GM18526 (cell line): ENCODE data around the gene ANK2.

Experiments used
- POLR2A ChIP-seq: IDR thresholded peaks from 3 replicates; pipeline ENCODE4 v1.6.1; 2011; ENCODE audit not compliant: insufficient read length; ENCODE audit errors: extremely low read depth

ANK2 gene

DNA sequence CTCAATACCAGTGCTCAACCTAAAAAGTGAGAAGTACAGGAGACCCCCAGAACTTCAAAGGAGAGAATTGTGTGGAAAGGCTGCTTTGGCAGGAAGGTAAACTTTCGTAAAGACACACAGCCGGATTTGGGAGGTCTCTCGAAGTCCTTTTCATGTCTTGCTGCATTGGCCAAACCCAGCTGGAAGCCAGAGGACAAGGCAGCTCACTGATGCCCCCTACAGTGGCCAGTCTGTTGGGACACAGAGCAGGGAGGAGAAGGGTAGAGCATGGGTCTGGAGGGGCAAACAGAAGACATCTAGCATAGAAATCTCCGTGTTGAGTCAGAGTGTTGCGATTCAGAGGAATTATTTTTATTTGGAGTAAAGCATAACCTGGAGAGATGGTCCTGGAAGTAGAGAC is 198.9 kb downstream of the ANK2 start:
- no peak for TF ChIP-seq POLR2A

DNA sequence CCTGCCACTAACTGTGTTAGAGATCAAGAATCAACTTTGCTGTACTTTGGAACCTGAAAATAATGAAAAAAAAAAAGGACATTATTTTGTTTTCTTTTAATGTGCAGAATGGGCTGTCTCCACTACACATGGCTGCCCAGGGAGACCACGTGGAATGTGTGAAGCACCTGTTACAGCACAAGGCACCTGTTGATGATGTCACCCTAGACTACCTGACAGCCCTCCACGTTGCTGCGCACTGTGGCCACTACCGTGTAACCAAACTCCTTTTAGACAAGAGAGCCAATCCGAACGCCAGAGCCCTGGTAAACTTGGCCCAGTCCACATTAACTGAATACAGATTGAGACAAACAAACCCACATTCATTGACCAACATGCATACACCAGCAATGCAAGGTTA is 206.2 kb downstream of the ANK2 start:
- no peak for TF ChIP-seq POLR2A

DNA sequence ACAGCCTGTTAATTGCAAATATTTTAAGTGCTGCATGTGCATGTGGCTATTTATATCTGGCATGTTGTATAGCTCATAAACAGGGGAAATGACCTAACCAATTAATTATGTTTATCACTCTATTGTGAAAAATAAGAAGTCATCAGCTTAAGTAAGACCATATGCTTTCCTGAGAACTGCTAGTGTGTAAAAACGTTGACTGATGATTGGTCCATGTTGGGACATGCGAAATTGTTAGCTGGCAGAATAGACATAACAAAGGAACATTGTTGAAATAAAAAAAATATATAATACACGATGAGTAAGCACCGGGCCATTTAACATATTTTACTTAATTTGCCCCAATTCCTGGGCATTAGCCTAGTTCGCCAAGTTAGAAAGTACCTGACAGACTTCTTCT is 207.5 kb downstream of the ANK2 start:
- TF ChIP-seq POLR2A = no peak

DNA sequence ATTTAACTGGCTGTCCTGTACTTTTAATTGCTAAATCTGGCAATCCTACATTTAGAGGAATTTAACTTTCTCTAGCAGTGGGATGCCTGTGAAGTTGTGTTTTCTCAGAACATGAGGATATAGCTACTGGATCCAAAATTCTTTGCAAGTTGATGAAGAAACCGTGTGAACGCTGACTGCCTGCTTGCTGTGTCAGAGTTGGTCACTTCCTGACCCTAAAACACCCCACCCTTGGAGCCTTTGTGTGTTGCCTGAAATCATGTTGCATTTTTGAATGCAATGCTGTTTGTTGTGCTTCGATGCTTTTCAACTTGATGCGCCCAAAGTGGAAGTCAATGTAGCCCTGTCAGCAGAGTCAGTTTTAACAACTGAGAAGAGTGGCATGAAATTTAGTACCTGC is 211.2 kb downstream of the ANK2 start:
- TF ChIP-seq POLR2A = no peak

DNA sequence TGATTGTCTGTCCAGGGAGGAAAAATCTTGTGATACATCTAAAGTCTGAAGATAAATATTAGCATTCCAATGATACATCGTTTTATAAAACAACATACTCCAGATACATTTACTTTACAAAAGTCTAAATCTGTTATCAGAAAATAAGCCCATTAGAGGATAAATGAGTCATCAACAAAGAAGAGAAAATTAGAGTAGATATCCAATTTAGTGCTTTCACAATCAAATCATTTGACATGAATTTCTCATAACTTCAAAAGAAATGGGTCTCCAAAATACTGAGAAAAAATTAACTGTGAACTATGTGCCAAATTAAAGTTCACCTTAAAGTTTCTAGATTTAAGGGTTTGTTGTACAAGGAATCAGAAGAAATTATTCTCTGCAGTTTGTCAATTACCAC is 213.8 kb downstream of the ANK2 start:
- TF ChIP-seq POLR2A = no peak

DNA sequence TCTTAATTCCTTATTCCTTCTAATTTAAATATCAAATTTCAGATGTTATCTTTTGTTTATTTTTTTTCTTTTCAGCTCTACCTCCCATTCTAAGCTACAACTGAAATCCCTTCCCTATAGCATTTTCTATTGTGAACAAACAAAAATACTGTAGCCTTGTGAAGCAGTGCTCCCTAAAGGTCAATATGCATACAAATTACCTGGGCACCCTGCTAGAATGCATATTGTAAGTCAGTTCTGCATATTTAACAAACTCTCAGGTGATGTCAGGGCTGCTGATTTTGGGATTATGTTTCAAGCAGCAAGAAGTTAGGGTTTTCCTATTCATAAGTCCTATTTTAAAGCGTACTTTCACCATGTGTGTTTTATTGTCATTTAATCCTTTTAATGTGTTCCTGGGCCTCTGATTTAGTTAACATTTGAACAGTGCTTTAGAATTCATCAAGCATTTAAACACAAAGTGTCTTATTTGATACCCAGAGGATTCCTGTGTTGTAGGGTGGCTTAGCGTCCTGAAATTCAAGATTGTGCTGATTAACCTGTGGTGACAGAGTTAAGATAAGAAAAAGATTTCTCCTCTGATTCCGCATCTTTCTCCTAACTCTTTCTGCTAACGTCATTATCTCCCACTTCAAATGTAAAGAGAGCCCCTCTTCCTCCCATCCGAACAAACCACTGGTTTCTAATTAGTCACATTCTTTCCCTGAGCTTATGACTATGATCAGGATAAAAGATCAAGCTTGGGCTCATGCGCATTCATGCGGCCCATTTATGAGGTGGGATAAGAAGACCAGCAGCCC is 221.3 kb downstream of the ANK2 start:
- TF ChIP-seq POLR2A = no peak

DNA sequence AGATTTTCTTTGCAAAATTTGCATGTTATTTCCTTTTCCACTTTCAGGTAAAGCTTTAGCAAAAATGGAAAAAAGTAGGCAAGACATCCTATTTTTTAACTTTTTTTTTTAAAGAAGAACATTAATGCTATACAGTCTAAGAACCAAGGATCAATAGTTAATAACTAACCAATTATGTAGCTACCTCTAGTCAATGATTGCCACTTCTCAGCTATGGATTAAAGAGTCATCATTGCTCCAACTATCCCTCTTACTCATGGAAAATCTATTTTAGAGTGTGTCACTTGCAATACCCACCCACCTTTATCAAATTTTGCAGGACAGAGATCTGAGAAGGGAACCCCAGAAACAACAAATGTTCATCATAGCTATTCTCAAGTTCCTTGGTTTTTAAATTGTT is 223.1 kb downstream of the ANK2 start:
- TF ChIP-seq POLR2A = no peak

DNA sequence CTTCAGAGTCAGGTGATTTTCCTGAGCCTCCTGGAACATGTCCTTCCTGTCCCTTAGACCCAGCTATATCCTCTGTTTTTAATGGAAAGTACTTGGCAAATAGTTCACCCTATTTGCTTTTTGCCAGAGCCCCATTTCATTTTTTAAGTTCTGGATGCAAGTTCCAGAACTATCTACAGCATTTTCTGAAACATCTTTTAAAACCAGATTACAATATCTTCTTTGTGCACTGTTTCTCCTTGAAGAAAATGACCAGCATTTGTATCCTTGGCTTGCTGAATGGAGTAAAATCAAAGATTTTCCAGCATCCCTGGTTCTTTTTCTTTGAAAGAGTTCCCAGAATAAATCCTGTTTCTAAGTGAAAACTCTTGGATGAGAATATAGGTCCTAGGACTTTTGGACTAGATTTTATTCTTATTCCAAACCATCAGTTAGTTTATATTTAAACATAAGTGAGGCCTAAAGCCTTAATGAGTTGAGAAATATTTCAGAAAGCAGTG is 224.3 kb downstream of the ANK2 start:
- no peak for TF ChIP-seq POLR2A

DNA sequence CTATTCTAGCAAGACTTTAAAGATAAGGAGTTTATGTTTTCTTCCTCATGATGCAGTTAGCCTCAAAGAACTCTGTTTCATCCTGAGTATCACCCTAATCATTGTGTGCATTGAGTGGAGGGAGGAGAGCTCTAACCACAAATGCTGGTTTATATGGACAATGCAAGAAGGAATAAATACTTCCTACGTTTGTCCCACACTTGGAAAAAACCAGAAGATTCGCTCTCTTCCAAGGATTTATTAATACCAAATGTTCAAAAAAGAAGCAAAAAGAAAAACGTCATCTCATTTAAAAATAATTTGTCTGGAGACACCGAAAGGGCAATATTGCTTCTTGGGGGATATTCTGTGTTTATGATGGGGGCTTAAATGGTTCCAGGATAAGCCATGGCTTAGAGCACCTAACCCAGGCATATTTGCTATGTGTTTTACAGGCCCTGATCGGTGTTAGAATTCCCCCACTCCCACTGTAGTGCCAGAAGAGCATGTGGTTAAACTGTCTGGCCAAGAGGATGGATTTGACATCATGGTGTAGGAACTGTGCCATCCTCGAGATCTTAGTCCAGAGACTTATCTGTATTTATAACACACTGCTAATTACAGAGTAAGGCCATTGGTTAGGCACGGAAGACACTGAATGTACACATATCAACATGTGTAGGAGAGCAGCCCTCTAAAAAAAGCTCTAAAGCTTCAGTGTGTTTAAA is 227.2 kb downstream of the ANK2 start:
- TF ChIP-seq POLR2A = no peak

DNA sequence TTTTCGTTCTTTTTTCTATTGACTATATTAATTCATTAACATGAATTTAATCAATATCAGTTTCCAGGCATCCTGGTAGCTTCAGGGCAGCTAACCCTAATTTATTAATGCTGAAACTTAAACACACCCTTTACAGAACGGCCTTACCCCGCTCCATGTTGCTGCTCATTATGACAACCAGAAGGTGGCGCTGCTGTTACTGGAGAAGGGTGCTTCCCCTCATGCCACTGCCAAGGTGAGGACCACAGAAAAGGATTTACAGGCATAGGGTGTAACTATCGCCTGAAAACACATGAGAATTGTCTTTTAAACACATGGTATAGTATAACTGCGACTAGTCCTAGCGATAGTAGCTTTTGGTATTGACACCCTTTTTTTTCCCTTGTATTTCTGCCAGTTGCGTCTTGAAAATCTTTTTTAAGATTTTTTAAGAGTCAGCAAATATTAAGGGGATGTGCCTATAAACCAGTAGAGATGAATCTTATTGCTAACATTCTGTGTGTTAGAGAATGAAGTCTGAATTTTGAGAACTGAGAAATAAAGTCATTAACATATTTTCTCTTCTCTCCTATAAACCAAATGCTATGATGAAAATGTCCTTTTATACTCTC is 229.0 kb downstream of the ANK2 start:
- TF ChIP-seq POLR2A = no peak

DNA sequence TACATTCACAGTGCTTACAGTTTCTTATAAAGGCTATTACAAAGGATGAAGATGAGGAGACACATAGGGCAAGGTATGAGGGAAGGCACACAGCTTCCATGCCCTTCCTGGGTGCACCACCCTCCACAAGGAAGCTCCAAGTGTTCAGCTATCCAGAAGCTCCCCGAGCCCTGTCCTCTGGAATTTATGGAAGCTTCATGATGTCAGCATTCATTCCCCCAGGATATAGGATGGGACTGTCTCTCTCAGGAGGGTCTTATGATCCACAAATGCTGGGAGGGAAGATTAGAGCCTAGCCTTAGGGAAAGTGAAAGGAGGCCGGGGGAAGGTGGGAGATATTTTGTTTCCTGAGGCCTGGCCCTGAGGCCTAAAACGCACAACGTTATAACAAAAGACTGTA is 236.0 kb downstream of the ANK2 start:
- TF ChIP-seq POLR2A = no peak

DNA sequence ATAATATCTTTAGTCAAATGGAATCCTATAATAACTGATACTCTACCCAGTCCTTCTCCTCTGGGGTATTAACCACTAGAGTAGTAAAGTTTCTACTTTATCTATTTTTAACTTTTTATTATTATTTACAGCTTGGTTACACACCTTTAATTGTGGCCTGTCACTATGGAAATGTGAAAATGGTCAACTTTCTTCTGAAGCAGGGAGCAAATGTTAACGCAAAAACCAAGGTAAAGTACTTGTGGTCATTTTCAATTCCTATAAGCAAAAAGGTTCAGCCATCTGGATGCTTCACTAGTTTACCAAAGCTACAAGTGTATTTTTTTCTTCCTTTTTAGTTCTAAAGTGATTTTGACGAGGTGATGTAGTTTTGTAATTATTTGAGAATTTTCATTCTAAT is 238.8 kb downstream of the ANK2 start:
- TF ChIP-seq POLR2A = no peak

DNA sequence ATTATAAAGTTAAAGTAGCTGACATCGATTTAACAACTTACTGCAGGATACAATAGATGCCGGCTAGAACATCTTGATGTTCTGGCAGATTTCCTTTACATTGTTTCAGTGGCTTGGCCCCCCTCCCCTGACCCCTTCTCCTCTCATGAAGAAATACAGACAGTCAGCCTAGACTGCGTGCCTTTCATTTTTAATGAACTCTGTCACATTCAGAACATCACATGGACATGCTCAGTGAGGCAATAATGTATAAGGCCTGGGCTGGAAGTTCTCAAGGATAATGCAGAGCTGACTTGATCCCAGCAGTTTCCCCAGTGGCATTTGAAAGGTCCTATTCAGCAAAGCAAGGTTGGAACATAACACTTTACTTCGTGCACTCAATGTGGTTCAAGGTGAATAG is 239.2 kb downstream of the ANK2 start:
- TF ChIP-seq POLR2A = no peak

DNA sequence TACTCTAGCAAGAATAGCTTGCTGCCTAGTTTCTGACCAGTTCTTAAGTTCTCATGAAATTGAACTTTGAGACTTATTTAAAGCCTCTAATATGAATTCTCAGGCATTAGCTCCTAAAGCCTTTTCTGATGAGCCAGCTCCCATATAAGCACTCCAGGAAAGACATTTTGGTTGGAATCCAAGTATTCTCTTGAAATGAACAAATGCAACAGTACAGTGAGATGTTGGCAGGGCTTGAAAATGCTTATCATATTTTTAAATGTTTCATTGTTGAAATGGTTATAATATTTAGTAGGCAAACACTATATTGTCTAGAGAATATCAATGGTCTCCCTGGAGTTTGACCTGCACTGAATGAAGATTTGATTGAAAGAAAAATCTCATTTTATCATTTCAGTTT is 240.3 kb downstream of the ANK2 start:
- no peak for TF ChIP-seq POLR2A

DNA sequence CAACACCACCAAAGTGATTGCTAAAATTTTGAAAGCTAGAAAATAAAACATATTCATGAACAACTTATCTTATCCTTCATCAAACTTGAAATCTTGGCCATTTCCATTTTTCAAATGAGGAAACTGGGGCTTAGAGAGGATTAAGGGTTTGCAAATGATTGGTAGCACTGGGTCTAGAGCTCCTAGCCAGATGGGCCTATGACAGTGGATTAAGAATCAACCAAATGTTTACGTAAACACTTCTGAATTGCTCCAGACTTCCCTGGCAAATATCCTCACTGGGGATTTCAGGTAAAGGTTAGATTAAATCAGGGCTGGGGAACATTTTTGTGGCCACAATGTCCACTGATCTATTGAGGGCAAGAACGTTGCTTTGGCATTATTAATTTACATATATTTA is 241.2 kb downstream of the ANK2 start:
- no peak for TF ChIP-seq POLR2A
